GM12891 (cell line): ENCODE results near the gene TLCD1.

Experiments
- PAX5 ChIP-seq: IDR thresholded peaks from 2 replicates; pipeline ENCODE4 v1.6.1; 2011; ENCODE audit warnings: low read length, moderate library complexity, mild to moderate bottlenecking; ENCODE audit not compliant: insufficient read depth, severe bottlenecking
- POLR2A ChIP-seq: IDR thresholded peaks from 2 replicates; pipeline ENCODE4 v1.6.1; 2011; ENCODE audit warnings: low read depth, low read length, control low read depth
- POLR2AphosphoS5 ChIP-seq: IDR thresholded peaks from 2 replicates; pipeline ENCODE4 v1.6.1; 2011; ENCODE audit warnings: low read depth, low read length, control low read depth
- POU2F2 ChIP-seq: IDR thresholded peaks from 2 replicates; pipeline ENCODE4 v1.6.1; 2011; ENCODE audit warnings: low read depth, mild to moderate bottlenecking, control low read depth, low read length, moderate library complexity
- TAF1 ChIP-seq: IDR thresholded peaks from 2 replicates; pipeline ENCODE4 v1.6.1; 2011; ENCODE audit warnings: low read depth, low read length, control low read depth

DNA sequence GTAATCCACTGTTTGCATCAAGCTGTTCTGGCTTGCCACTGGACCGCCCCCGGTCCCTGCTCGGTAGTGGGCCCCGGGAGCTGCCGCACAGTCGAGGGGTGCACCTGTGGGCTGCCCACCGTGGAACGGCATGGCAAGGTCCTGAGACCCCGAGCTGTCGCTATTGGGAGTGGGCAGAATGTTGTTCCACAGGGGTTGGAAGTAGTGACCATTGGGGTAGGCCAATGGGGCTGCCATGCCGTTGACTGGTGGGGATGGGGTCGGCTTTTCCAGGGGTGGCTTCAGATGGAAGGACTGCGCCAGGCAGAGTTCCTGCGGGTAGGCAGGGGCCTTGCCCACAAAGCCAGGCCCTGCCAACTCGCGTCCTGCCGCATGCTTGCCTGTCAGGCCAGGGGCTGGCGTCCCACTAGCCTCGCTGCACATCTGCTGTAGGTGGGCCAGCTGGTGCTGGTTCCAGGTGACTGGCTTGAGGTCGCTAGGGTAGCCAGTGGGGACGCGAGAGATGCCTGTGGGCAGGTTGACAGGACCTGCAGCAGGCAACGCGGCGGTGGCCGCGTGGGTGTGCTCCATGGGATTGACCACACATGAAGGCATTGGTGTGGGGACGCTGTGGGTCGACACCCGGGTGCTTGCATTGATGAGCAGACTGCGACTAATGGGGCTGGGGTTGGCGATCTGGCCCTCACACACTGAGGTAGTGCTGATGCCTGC lies 32.5 kb upstream of the TLCD1 start:
- TF ChIP-seq POLR2AphosphoS5: no peak
- no peak for TF ChIP-seq POLR2A
- TF ChIP-seq TAF1: no peak
- TF ChIP-seq PAX5: no peak
- no peak for TF ChIP-seq POU2F2
